Stimulated activated CD8-positive, alpha-beta memory T cell treated with anti-CD3 and anti-CD28 coated beads, Interleukin-4, amount 100 ng/mL, for 24 hours (primary cell): ENCODE results near the gene MSX2.
"Not testable (repeated sequence)": the region's sequence is repeated elsewhere in the genome, so short reads cannot be mapped to it uniquely, and the experiment has no call there.

Experiments
- DNase-seq: peaks from one replicate; pipeline ENCODE4 v3.0.0-alpha.2; 2020; ENCODE audit warnings: low read depth

The MSX2 gene

DNA sequence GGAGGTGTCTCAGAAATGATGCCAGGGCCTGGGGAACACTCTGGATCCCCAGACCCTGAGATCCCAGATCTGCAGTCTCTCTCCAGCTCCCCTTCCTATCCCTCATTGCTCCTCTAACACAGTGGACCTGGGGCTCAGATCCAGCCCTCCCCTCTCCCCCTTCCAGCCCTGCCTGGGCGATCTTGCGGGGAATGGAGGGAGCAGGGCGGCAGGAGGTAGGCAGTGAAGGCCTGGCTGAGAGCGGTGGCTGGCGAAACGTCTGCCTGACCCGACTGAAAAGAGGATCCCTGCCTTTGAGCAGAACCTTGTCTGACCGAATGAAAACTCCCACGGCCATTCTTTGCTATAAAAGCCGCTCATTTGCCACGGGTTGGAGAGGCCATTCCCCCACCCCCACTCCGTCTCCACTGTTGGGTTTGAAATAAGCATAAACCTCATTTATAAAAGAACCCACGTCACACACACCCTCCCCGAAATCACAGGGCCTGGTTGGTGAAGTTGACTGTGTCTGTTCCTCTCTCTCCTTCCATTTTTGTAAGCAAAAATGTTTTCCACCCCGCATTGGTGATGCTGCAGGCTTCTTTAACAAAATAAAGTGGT lies 8.8 kb downstream of the MSX2 start:
- DNase-seq = no peak

DNA sequence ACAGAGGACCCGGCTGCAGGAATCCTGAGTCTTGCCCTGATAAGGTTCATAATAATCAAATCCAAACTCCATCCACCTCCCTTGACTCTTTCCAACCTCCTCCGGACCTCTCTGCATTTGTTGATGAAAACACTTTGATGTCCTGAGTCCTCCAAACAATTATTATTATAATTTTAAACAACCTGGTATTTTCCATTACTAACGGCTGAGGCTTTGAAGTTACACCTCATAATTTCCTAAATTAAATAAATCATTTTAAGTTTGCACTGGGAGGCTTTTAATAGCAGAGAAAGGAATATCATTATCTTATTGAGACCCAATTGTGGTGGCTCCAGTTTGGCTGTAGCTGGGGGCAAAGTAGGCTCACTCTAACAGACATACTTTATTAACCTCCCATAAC lies 9.5 kb downstream of the MSX2 start:
- no peak for DNase-seq

DNA sequence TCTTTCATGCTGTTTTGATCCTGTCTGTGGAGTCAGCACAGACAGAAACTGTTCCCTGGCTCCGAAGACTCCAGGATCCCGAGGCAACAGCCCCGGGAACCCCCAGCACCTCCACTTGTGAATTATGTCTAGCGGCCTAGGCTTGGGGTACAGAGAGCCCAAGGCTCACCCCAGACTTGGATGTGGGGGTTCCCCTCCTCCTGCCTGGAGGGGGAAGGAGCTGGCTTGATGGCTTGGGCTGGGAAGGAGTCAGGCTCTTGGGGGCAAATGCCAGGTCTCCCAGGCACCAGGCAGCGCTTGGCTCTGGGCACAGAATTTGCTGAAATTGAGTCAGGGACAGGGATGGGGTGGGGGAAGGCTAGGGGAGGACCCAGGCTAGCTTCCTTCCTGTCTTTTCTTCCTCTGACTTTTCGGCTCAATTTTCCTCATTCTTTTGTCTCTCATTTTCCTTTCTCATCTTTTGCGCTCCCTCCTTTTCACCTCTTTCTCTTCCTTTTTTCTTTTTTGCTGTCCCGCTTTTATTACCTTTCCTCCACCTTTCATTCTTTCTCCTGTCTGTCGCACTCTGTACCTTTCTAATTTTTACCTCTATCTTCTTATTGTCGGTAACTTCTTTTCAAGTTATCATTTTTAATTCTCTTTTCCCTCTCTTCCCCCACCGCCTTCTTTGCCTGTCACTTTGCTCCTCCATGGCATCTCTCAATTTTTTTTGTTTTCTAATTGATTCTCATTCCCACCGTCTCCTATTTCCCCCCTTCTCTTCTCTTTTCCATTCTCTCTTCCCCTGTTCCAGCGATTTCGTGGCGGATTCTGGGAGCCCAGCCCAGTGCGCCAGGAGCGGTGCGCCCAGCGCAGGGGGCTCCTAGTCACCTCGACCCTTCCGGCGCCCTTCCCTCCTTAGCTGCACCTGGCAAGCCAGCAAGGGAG lies 10.5 kb downstream of the MSX2 start:
- no peak for DNase-seq

DNA sequence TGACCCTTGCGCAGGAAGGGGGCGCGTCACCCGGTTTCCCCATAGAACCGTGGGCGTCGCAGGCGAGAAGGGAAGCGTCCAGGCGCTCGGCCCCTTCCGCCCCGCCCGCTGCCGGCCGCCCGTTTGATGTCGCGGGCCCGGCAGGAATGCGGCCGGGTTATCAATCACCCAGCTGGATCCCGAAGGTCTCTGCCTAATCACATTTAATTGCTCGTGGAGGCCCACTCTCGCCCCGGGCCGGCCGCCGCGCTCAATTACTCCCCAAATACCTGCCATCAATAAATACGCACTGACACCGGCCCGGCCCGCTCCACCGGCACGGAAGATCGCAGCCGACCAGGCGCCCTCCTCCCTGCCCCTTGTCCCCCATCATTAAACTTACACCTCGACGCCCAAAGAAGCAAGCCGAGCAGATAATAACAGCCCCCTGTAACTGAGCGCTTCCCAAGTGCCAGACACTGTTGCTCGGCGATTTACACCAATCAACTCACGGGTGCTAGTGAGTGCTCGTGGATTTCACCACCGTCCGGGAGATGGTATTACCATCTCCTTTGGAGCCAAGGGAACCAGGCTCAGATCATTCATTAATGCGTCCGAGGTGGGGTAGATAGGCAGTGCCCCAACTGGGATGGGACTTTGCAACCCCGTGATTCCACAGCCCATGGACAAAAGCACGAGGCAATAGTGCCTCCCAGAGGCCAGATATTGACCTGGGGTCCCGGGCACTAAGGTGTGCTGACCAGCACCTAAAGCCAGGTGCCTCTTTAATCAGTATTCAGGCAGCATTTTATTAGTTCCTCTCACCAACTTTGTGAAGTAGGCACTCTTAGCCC lies 11.3 kb downstream of the MSX2 start:
- no peak for DNase-seq

DNA sequence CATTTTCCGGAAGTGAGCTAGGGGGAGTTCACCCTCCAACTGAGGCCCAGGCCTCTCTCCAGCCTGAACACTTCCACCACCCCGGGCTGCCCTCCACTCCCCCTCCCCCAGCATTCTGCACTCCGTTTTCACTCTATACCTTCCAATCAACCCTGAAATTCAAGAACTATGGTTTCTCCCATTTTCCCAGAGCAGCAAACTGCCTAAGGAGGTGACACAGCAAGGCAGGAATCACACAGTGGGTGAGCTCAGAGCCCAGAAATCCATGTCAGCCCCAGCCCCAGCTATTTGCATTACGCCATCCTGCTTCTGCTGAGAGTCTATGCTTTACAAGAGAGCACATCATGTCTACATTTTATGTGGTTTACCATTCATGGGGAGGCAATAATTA lies 11.9 kb downstream of the MSX2 start:
- DNase-seq = no peak

DNA sequence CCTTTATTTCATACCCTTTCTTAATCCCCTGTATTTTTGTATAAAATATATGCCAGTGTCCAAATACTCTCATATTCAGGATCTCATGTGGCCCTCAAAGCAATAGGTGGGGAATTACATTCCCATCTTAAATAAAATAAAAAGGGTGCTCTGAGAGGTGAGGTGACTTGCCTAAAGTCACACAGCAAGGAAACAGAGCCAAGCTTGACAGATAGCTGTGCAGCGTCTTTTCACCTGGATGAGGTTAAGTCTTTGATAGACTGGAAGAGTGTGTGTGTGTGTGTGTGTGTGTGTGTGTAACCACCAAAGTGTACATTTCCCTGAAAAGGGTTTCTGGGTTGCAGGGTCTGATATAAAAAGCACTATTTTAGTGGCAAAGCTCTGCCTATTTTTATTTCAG lies 12.4 kb downstream of the MSX2 start:
- no peak for DNase-seq

DNA sequence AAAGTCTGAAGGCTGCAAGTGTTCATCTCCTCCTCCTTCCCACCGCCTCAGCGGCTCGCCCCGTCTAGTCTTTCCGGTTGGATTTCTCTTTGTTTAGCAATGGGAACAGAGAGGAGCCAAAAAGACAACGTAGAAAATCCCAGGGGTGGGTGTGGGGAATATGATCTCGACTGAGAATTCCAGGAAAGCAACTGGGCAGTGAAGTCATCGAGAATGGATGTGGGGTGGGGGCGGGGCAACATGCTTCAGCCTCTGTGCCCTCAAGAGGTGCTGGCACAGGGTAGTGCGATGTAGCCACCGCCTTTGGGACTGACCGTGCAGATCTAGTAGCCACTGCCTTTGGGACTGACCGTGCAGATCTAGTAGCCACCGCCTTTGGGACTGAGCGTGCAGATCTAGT lies 12.9 kb downstream of the MSX2 start:
- DNase-seq = no peak

DNA sequence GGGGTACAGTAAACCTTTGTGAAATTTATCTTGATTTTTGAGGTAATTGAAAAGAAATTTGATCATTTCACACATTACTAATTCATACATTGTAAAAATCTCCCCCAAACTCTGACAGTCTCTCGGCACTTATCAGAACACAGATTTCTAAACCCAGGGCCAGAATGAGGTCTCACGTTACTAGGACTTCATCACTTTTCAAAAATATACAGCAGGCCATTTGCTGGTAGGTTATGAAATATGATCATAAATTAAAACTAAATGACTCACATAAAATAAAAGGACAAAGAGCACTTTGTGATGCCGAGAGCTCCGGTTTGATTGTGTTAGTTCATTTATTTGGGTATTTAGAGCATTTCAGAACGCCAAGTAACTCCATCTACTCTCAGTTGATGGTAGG lies 17.0 kb downstream of the MSX2 start:
- no peak for DNase-seq

DNA sequence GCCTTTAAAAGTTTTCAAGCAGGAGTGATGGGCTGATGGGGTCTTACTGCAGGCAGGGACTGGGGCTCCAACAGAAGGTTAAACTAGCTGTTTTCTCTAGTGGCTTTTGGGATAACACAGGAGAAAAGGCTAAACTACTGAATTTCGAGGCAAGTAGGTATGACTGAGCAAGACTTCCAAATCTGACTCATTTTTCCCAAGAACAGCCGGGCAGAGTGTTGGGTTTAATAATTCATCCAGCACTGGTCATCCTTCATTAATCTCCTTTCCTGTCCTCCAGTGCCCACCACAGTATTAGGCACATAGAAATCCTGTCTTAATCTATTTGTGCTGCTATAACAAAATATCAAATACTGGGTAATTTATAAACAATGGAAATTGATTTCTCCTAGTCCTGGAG lies 20.5 kb downstream of the MSX2 start:
- DNase-seq = no peak

DNA sequence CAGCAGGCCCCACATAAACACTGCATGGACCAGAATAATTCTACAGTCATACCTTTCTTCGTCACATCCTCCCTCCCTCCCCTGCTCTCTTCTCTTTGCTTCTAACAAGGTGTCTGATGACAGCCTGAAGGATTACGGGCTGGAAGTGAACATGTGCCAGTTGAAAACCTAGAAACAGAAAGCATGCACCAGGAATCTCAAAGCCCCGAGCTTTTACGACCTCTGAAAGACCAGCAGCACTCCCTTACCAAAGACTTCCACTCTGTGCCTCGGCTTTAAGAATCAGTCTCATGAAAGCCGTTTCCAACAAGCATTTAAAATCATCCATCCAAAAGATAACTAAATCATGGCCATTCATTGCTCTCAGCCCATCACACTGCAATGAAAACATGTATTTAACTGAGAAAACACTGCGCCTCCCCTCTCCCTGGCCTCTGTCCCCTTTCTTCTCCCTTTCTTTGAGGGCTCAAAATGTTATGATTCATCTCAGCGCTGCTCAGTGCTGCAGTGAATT lies 21.3 kb downstream of the MSX2 start:
- DNase-seq = no peak

DNA sequence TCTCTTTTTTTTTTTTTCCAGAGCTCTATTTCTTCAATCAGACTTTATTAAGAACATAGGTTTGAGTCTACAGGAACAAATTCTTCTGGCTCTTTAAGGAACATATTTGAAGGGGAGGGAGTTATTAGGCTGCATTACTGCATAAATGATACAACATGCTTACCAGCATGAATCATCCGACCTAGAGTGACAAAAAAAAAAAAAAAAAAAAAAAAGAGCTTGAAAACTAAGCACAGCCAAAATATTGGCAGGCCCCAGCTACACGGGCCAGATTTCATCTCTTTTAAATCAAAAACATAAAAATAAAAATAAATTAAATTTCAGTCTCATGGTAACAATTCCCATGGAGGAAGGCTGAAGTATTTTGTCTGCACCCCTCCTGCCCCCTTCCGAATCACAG lies 26.3 kb downstream of the MSX2 start:
- DNase-seq = no peak

DNA sequence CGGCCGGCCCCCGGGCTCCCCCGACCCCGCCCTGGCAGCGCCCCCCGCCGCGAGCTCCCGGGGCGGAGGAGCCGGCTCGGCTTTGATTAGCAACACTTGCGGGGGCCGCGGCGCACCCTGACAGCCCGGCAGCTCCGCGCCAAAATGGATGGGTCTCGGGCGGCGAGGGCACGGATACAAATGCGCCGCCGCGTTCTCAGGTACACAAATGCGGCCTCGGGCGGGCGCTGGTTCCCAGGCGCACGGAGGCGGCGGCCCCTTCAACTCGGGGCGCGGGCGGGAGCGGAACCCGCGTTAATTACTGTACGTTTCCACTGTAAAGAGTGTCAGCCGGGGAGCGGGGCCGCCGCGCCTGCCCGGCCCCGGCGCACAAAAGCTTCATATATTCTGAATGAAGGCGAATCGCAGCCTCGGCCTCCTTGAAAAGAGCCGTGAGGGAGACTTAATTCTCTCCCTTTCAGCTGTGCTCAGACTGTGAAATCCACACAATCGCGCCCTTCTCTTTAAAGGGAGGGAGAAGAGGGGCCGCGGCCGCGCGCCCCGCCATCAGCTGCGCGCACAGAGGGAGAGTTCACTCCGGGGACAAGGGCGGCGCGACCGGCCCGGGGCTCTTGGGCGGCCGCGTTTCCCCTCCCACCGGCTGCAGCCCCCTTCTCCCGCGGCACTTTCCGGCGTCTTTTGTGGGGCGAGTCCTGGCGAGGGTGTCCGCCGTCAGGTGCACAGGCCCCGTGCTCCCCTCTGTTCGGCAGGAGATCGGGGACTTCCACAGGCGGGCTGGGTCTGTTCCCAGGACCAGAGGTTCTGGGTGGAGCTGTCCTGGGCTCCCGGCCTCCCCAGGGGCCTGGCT lies 27.0 kb downstream of the MSX2 start:
- DNase-seq = no peak

DNA sequence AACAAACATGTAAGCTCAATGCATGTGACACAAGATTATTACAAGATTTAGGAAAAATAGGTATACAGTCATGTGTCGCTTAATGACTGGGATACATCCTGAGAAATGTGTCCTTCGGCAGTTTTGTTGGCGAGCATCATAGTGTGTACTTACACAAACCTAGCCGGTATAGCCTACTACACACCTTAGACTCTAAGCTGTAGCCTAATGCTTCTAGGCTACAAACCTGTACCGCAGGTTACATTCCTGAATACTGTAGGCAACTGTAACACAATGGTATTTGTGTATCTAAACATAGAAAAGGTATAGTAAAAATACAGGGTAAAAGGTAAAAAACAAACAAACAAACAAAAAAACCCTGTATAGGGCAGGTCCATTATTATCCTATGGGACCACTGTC lies 27.7 kb downstream of the MSX2 start:
- DNase-seq = no peak

DNA sequence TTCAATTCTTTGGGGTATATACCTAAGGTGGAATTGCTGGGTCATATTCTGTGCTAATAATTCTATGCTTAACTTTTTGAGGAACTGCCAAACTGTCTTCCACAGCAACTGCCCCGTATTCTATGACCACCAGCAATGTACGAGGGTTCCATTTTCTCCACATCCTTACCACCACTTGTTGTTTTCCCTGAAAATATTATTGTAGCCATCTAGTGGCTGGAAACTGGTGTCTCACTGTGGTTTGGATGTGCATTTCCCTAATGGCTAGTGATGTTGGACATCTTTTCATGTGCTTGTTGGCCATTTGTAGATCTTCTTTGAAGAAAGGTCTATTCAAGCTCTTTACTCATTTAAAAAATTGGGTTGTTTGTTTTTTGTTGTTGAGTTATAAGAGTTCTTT lies 30.7 kb downstream of the MSX2 start:
- no peak for DNase-seq

DNA sequence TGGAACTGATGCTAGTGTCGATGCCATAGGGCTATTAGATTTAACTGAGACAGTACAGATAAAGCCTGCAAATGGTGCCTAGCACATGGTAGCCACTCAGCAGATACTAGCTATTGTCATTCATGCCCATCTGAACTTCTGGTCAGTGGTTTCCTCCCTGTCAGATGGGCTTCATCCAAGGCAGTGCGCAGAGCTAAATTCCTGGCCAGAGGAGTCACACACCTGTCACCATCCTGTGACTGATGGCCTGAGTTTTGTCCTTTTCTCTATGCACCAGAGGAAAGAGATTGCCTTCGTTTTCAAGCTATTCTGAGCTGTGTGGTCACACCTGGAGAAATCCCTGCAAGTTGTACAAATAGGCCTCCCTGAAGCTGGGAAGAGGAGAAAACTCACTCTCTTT lies 34.7 kb downstream of the MSX2 start:
- DNase-seq = no peak

DNA sequence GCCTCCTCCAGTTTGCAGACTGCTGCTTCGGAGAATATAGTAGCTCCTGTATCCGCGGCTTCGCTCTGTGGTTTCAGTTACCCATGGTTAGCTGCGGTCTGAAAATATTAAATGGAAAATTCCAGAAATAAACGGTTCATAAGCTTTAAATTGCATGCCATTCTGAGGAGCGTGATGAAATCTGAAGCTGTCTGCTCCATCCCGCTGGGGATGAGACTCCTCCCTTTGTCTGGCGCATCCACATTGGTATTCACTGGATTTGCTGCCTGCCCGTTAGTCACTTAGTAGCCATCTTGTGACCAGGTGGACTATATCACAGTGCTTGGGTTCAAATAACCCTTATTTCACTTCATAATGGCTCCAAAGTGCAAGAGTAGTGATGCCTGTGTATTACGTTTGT lies 36.3 kb downstream of the MSX2 start:
- no peak for DNase-seq

DNA sequence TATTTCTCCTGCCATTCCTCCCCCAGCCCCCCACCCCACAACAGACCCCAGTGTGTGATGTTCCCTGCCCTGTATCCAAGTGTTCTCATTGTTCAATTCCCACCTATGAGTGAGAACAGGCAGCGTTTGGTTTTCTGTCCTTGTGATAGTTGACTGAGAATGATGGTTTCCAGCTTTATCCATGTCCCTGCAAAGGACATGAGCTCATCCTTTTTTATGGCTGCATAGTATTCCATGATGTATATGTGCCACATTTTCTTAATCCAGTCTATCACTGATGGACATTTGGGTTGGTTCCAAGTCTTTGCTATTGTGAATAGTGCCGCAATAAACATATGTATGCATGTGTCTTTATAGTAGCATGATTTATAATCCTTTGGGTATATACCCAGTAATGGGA lies 37.0 kb downstream of the MSX2 start:
- DNase-seq = not testable (repeated sequence)

DNA sequence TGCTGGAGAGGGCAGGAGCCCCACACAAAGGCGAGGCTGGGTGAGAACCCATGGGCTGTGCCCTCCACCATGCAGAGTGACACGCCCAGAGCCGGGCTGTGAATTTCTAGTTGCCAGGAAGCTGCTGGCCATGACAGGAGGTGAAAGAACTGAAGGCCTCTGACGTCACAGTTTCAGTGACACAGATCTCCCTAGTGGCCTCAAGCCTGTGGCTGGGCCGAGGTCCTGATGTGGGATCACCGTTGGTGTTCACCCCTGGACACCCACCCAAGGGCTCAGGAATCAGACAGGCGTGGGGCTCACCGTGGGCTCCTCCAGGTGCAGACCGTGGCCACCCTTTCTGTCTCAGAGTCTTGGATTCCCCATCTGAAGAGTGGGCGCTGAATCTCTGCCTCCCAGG lies 39.9 kb downstream of the MSX2 start:
- DNase-seq = no peak

DNA sequence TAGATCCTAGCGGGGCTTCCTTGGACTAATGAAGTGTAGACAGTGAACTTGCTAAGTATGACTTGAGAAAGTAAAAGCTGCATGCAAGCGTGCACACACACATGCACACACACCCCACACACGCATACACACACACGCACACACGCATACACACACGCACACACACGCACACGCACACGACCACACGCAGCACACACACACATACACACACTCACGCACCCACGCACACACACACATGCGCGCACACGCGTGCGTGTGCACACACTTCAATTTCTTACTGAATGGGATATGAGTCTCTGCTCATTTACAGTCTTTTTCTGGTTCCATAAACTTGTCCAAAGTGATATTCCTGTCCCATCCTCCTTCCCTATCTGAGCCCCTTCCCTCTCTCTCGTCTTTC lies 41.2 kb downstream of the MSX2 start:
- no peak for DNase-seq

DNA sequence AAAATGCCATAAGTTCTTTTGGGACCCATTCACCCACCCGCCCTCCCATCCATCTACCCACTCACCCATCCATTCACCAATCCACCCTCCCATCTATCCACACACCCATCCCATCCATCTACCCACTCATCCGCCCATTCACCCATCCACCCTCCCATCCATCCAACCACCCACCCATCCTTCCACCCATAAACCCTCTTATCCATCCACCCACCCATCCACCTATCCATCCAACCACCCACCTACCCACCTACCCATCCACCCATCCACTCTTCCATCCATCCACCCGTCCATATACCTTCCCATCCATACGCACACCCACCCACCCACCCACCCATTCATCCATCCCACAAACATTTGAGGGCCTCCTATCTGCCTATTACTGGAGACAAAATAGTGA lies 43.3 kb downstream of the MSX2 start:
- no peak for DNase-seq

DNA sequence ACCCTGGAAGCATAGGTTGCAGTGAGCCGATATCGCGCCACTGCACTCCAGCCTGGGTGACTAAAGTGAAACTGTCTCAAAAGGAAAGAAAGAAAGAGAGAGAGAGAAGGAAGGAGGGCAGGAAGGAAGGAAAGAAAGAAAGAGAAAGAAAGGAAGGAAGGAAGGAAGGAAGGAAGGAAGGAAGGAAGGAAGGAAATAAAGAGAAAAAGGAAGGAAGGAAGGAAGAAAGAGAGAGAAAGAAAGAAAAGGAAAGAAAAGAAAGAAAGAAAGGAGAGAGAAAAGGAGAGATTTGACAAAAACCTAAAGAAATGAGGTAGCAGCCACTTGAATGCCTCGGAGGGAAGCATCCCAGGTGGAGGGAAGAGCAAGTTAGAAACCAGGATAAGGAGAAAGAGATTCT lies 44.6 kb downstream of the MSX2 start:
- DNase-seq = no peak

DNA sequence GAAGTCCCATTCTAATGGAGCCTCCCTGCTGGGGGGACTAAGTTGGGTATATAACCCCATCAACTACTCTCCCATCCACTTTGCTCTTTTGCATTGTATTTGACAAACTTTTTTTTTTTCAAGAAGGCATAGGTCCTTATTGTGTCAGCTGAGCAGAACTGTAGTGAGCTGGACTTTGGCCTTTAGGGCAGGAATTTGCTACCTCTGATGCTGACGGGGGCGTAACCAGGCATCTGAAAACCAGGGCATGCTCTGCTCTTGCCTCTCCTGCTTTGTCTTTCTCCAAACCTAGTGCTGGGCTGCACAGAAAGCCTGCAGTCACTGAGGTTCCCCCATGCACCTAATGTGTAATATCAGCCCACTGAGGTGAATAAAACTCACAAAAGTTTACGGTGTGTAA lies 49.0 kb downstream of the MSX2 start:
- DNase-seq = no peak
